NCI-H69 (cell line): ENCODE measurements around the gene OR4F6.

Source experiments
- DNase-seq: peaks from one replicate; lab custom pipeline; 2025; lab: John Stamatoyannopoulos, UW

The OR4F6 gene

DNA sequence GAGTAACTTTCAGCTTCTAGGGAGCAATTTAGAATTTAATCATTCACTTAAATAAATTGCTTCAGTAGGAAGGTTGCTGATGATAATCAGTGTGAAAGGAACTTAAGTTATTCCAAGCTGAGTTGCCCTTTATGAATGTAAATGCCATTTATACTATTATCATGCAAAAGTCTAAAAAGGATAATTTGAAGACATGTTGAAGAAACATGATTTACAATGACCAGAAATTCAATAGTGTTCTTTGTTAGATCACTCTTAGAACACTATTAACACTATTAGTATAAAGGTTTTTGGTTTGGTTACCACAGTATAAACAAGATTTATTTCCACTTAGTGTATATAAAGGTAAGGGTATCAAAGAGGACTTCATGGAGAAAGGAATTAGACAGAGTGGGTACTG, 1.6 kb downstream of the OR4F6 start:
- no peak for DNase-seq

DNA sequence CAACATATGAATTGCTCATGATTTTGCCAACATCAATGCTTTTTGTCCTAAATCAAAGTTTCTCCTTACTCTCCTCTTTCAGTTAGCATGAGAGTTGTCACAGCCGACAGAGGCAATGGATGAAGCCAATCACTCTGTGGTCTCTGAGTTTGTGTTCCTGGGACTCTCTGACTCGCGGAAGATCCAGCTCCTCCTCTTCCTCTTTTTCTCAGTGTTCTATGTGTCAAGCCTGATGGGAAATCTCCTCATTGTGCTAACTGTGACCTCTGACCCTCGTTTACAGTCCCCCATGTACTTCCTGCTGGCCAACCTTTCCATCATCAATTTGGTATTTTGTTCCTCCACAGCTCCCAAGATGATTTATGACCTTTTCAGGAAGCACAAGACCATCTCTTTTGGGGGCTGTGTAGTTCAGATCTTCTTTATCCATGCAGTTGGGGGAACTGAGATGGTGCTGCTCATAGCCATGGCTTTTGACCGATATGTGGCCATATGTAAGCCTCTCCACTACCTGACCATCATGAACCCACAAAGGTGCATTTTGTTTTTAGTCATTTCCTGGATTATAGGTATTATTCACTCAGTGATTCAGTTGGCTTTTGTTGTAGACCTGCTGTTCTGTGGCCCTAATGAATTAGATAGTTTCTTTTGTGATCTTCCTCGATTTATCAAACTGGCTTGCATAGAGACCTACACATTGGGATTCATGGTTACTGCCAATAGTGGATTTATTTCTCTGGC, 2.5 kb downstream of the OR4F6 start:
- no peak for DNase-seq

DNA sequence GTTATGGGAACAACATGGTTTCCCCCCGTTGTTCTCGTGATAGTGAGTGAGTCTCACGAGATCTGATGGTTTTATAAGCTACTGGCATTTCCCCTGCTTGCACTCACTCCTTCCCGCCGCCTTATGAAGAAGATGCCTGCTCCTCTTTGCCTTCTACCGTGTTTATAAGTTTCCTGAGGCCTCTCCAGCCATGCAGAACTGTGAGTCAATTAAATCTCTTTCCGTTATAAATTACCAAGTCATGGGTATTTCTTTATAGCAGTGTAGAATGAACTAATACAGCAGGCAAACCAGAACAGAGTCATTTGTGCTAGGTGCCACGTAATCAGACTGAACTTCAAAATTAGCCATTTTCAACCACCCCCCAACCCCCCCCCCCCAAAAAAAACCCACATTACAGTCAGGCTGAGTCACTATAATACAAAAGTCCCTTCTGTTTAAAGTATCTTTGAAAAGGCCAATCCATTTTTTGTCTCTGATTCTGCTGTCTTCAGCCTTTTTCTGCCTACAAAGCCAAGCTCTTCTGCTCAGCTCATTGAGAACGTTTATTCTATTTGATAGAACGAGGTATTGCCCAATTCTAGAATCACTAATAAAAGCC, 4.1 kb downstream of the OR4F6 start:
- DNase-seq = no peak

DNA sequence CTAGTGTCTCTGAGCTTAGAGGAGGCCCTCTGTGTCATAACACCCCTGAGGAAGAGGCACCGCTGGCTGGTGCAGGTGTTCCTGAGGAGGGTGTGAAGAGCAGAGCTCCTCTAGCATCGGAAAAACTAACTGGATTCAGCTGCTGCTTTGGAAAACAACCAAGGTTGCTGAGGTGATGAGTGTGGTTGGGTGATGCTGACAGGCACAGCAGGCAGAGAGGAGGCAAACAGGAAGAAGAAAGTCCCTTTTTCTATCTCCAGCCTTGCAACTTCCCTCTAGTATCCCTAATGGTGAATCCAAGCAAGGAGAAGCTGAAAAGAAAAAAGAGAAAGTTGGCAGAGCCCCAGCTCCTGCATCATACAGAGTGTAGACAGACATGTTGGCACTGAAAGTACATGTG, 4.9 kb downstream of the OR4F6 start:
- DNase-seq = no peak

DNA sequence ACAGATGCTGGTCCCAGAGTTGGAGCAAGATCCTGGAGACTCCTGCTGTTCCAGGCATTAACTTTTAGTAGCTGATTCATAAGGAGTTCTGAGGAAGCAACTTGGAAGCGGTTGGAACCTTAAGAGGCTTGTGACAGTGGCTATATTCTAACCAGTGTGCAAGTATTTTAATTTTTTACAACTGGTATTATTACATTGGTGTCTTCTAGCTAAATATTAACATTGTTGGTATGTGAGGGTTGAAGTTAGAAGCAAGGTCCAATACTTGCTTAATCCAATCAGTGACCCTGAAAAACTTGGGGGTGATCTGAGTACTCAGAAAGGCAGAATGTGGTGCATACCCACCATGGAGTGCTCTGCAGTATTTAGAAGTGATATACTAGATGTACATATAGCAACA, 7.1 kb downstream of the OR4F6 start:
- DNase-seq = no peak

DNA sequence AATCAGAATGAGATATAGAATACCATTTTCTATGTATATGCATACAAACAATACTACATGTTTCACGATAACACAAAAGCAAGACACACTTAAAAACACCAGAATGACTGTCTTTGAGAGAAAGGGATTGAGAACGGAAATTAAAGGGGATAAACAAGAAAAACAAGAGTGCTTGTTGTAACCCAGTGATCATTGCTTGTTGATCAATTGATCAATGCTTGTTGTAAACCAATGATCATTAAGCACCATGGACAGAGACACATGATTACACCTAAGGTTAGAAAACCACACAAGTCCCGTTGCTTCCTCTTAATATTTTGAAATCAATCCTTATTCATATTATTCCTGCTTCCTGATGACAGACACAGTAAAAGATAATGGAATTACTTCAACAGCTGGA, 7.6 kb downstream of the OR4F6 start:
- no peak for DNase-seq

DNA sequence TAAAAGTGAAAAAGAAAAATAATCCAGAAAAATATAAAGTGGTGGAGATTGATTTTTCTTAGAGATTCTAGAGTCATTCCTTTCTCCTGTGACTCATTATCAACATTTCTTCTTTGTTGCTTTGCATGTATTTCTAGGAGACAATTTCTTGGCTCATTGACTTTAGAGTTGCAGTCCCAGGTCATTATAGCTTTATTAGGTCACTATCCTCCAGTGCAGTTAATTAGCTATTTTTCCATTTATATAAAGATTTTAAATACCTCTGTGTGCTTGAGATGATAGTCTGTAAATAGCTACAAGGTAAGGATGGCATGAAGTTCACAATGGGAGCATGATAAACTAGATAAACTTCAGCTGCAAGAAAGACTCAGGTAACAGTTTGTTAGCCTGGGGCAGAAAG, 8.6 kb downstream of the OR4F6 start, which contains the start of gene OR4F15:
TSS of gene OR4F15 (plus strand) at position 301 of the 400 bp plus-strand sequence. CDS start 5,985 bp downstream, outside the sequence.
- DNase-seq = no peak

DNA sequence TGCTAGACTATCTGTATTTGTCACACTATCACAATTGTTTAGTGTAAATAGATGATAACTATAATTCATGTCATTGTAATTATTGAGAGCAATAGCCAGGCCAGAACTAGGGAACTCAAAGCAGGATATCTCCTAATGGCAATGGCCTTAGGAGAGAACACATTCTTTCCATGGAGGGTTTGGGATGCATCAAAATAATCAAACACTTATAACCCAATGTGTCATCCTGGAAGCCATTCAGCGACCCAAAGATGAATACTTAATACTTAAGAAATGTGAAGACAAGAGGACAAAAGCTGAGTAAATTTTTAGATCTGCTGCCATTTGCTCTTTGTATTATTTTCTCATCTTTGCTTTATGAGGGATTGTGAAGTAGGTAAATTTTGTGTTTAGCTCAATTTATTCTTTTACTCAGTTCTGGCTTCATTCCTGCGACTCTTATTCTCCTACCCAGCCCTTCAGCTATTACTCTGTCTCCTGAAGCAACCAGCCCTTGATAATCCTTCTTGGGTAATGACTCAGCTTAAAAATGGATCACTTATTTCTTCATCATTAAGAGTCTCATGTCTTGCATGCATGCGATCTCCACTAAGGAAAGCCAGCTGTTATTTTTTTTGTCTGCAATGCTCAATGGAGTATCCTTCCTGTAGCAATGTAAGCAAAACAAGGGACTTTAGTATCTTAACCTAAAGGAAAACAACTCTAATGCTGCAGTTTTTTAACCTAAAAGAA, 10.7 kb downstream of the OR4F6 start:
- no peak for DNase-seq

DNA sequence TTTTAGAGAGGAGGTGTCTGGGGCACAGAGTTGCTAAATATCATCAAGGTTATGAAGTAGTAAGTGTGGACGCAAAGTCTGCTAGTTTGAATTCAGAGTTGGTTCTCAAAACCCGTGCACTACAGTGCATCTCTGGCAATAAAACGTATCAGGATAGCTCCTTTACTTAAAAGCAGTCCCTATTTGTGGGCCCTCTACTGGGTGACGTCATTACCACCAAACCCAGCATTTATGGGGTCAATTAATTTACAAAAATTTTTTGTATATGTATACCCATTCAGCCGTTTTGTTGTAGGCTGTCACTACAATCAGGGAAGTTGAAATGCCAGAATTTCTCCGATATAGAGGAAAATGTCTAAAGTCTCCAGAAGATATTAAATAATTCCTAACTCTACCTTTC, 17.5 kb downstream of the OR4F6 start:
- no peak for DNase-seq

DNA sequence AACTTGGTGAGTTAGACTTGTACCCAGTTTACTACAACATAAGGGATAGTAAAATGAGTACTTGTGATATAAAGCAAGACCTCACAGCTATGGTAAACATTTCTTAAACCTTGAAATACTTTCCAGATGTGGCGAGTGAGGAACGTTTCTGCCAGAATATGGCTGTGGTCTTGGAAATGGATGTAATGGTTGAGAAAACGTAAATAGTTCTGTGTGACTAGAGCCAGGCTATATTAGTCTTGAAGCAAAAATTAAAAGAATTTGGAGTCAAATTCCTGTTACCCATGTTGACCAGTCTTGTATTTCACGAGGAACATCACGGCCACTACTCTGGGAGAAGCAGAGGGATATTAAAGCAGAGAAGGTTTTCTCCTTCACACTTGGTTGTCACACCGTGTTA, 23.9 kb downstream of the OR4F6 start:
- no peak for DNase-seq

DNA sequence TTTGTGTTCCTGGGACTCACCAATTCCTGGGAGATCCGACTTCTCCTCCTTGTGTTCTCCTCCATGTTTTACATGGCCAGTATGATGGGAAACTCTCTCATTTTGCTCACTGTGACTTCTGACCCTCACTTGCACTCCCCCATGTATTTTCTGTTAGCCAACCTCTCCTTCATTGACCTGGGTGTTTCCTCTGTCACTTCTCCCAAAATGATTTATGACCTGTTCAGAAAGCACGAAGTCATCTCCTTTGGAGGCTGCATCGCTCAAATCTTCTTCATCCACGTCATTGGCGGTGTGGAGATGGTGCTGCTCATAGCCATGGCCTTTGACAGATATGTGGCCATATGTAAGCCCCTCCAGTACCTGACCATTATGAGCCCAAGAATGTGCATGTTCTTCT, 25.5 kb downstream of the OR4F6 start:
- DNase-seq = no peak

DNA sequence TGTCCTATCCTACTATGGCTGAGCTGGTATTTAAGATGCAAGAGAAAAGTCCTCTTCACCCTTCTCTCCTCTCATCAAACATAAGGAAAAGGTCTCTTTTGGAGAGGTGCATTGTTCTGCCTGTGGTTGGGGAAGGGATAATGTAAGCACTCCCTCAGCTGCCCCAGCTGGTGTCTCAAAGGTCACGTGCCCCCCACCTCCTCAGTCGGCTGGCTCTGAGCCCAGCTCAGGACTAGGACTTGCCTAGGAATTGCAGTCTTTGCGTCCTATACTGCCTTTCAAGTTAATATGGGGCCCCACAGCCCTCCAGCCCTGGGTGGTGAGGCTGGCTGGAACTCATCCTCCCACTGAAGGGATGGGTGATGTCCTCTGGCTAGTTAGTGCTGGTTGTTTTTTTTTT, 38.3 kb downstream of the OR4F6 start:
- DNase-seq = no peak

DNA sequence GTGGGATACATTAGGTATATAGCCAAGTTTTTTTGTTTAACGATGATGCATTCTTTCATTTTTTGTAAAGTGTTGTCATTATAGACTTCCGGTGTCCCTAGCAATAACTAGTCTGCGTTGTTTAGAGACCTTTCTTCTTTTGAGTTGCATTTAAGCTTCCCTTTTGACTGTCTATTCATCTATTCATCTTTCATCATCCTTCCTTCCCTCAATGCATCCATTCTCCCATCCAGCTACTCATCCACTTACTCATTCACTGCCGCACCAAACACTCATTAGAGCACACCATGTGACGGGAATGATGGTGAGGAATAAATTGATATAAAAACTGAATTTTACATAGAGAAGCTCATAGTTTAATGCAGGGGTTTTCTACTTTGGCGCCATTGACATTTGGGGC, 41.6 kb downstream of the OR4F6 start:
- DNase-seq = no peak

DNA sequence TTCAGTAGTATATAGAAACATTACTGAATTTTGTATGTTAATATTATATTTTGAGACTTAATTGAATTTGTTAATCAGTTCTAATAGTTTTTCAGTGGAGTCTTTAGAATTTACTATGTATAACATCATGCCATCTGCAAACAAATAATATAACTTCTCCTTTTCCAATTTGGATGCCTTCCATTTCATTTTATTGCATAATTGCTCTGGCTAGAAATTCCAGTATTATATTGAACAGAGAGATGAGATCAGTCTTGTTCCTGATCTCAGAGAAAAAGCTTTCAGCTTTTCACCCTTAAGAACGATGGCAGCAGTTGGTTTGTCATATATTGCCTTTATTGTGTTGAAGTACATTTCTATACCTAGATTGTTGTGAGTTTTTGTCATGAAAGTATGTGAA, 49.0 kb downstream of the OR4F6 start:
- no peak for DNase-seq
